Muscle layer of duodenum (tissue), 2 donors: ENCODE data around the gene PTPRG.

ENCODE experiments used
- H3K27ac ChIP-seq: one replicate; pipeline ENCODE4 v1.7.0; 2013; ENCODE audit warnings: mild to moderate bottlenecking, low read length
- H3K27me3 ChIP-seq: one replicate; pipeline ENCODE4 v1.7.0; 2013; ENCODE audit warnings: low read depth, mild to moderate bottlenecking, control low read depth, low read length
- H3K36me3 ChIP-seq, 2 donors: one replicate each; pipeline ENCODE4 v1.7.0; 2013; ENCODE audit warnings: low read length in 2 of 2, control low read depth in 1 of 2, mild to moderate bottlenecking in 1 of 2; ENCODE audit not compliant: insufficient read depth in 2 of 2, control insufficient read depth in 1 of 2
- H3K4me1 ChIP-seq, 2 donors: one replicate each; pipeline ENCODE4 v1.7.0; 2013; ENCODE audit warnings: low read length in 2 of 2, mild to moderate bottlenecking in 2 of 2, control low read depth in 1 of 2, moderate library complexity in 1 of 2; ENCODE audit not compliant: insufficient read depth in 2 of 2, control insufficient read depth in 1 of 2
- H3K4me3 ChIP-seq, 2 donors: one replicate each; pipeline ENCODE4 v1.7.0; 2013; ENCODE audit warnings: low read length in 2 of 2, low read depth in 1 of 2, mild to moderate bottlenecking in 1 of 2
- H3K9me3 ChIP-seq, 2 donors: one replicate each; pipeline ENCODE4 v1.7.0; 2013; ENCODE audit warnings: low read length in 2 of 2, control low read depth in 1 of 2, mild to moderate bottlenecking in 1 of 2; ENCODE audit not compliant: control insufficient read depth in 1 of 2
- donor health status: healthy.

PTPRG gene

DNA sequence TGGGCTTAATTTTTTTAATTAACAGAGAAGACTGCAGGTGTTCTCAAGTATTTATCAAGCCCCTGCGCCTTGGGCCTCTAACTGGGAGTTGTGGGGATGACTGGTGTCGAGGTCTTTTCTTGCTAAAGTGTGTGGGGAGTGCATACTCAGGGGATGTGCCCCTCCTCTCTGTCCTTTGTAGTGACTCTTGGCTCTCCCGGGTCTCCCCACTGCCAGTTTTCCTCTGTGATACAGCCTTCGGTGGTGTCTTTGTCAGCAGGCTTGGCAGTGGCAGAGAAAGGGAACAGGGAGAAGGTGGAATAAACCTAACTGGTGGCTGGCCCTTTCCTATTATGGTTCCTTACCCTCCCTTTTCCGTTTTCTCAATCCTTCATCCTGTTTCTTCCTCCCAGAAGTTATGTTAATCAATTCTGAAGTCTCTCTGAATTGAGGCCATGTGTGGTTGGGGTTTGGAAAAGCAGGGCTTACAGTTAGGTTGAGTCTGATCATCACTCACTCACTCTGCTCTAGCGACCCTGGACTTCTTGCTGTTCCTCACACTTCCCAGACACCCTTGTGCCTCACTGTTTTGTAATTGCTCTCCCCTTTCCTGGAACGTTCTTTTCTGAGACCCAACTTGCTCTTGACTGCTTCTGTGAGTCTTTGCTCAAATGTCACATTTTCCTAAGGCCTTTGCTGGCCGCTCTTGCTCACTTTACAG is 158.1 kb downstream of the PTPRG start:
- Histone ChIP-seq H3K36me3 (no peaks in the 10 kb centered on the region), H3K9me3 (no peaks in the 10 kb centered on the region), H3K4me1 (no peaks in the 10 kb centered on the region), H3K4me3 (no peak overlapping the region), H3K27me3 (no peaks in the 10 kb centered on the region), H3K27ac (no peak overlapping the region)

DNA sequence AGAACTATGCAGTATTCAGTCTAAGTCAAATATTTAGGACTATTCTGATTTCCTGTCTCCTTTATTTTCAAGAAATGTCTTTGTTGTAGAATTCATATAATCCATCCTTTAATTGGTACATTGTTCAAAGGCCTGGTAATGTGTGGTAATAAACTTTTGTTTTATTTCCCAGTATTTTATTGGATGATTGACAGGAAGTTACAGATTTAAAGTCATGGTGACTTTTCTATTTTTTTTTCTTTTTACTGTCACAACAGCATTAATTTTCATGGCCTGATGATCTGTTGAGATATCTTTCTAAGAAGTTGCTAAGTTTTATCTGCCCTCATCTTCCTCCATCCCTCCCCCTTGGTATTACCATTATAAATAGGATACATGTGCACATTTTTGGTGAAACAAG is 161.7 kb downstream of the PTPRG start:
- Histone ChIP-seq H3K4me3 (no peak overlapping the region), H3K27ac (no peak overlapping the region), H3K9me3 (no peaks in the 10 kb centered on the region), H3K36me3 (no peaks in the 10 kb centered on the region), H3K27me3 (no peaks in the 10 kb centered on the region), H3K4me1 (no peaks in the 10 kb centered on the region)

- no peaks in the 10 kb centered on the region for H3K36me3 ChIP-seq
These were observed 162.8 kb downstream of the PTPRG start for GRCh38 chr3:61724183-61724582.

GRCh38 chr3:61724801-61725200 is 163.4 kb downstream of the PTPRG start:
- Histone ChIP-seq H3K27me3 (no peaks in the 10 kb centered on the region), H3K27ac (no peak overlapping the region), H3K9me3 (no peaks in the 10 kb centered on the region), H3K4me3 (no peak overlapping the region), H3K36me3 (no peaks in the 10 kb centered on the region), H3K4me1 (peaks cover 0 to 1% of the 10 kb centered on the region in 2 donors)

More at GRCh38 chr3:61724183-61724582, 162.8 kb downstream of the PTPRG start:
- Histone ChIP-seq H3K27ac (no peak overlapping the region), H3K9me3 (no peaks in the 10 kb centered on the region), H3K4me1 (no peaks in the 10 kb centered on the region), H3K27me3 (no peaks in the 10 kb centered on the region), H3K4me3 (no peak overlapping the region)

DNA sequence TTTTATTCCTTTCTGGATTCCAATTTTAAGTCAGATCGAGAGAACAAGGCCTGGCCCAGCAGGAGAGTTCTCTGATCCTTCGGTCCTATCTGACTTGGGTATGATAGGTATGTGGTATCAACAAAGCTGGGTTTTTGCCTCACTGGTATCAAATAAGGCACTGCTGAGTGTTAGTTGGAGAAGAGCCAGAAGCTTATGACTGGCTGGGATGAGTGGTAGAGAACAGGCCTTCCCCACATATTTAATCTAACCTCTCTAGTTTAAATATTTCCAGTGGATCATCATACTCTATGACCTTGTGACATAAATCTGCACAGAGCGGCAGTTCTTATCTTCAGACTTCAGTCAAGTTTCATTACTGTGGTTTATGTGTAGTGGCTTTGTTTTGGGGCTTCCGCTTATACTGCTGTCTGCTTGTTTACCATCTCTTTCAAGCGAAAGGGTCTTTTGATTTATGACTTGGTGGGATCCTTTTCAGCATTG is 164.5 kb downstream of the PTPRG start:
- Histone ChIP-seq H3K4me3 (no peak overlapping the region), H3K27ac (no peak overlapping the region), H3K9me3 (no peaks in the 10 kb centered on the region), H3K4me1 (peaks cover 0 to 12% of the 10 kb centered on the region in 2 donors), H3K36me3 (no peaks in the 10 kb centered on the region), H3K27me3 (no peaks in the 10 kb centered on the region)

DNA sequence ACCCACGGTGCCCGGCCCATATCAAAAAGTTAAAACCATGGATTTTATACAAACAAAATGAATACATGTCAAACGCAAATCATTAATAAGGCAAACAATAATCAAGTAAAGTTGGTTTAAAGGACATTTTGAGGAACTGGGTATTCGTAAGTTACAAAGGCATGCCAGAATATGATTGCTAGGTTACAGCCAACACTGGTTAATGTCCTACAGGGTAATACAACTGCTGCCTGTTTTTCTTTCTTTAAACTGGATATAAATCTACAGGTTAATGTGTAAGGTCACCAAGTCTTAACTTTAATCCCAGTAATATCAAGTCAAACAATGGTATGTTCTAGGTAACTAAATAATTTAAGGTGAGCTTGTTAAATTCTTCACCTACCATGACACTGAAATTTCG is 166.1 kb downstream of the PTPRG start:
- H3K27ac ChIP-seq, result no peak overlapping the region
- H3K4me1 ChIP-seq, result peaks cover 0 to 14% of the 10 kb centered on the region in 2 donors
- H3K9me3 ChIP-seq, result no peaks in the 10 kb centered on the region
- no peaks in the 10 kb centered on the region for H3K36me3 ChIP-seq
- H3K4me3 ChIP-seq, result no peak overlapping the region
- no peaks in the 10 kb centered on the region for H3K27me3 ChIP-seq

GRCh38 chr3:61729038-61729634 is 167.8 kb downstream of the PTPRG start:
- H3K36me3 ChIP-seq, result no peaks in the 10 kb centered on the region
- no peak overlapping the region for H3K27ac ChIP-seq
- H3K4me3 ChIP-seq, result no peak overlapping the region
- no peaks in the 10 kb centered on the region for H3K27me3 ChIP-seq
- peaks cover 0 to 14% of the 10 kb centered on the region in 2 donors for H3K4me1 ChIP-seq
- no peaks in the 10 kb centered on the region for H3K9me3 ChIP-seq

GRCh38 chr3:61730056-61730455 is 168.7 kb downstream of the PTPRG start:
- Histone ChIP-seq H3K4me1 (peaks cover 0 to 14% of the 10 kb centered on the region in 2 donors), H3K27ac (no peak overlapping the region), H3K4me3 (no peak overlapping the region), H3K9me3 (no peaks in the 10 kb centered on the region), H3K27me3 (no peaks in the 10 kb centered on the region), H3K36me3 (no peaks in the 10 kb centered on the region)

- Histone ChIP-seq H3K27ac (no peak overlapping the region), H3K4me3 (no peak overlapping the region), H3K9me3 (no peaks in the 10 kb centered on the region), H3K4me1 (peaks cover 0 to 14% of the 10 kb centered on the region in 2 donors), H3K27me3 (no peaks in the 10 kb centered on the region), H3K36me3 (no peaks in the 10 kb centered on the region)
These were observed 169.3 kb downstream of the PTPRG start for GRCh38 chr3:61730577-61731231.

- Histone ChIP-seq H3K4me1 (peaks cover 0 to 14% of the 10 kb centered on the region in 2 donors), H3K4me3 (no peak overlapping the region), H3K27me3 (no peaks in the 10 kb centered on the region), H3K36me3 (no peaks in the 10 kb centered on the region), H3K9me3 (no peaks in the 10 kb centered on the region), H3K27ac (no peak overlapping the region)
These were observed 171.6 kb downstream of the PTPRG start for GRCh38 chr3:61733000-61733399.

GRCh38 chr3:61733876-61734275 is 172.5 kb downstream of the PTPRG start:
- Histone ChIP-seq H3K9me3 (no peaks in the 10 kb centered on the region), H3K27ac (no peak overlapping the region), H3K4me3 (no peak overlapping the region), H3K27me3 (no peaks in the 10 kb centered on the region), H3K36me3 (no peaks in the 10 kb centered on the region), H3K4me1 (peaks cover 0 to 14% of the 10 kb centered on the region in 2 donors)
